ENCODE measurements around the gene HOOK2.
"Not testable (repeated sequence)": the region's sequence is repeated elsewhere in the genome, so short reads cannot be mapped to it uniquely, and the experiment has no call there.

HOOK2 gene

DNA sequence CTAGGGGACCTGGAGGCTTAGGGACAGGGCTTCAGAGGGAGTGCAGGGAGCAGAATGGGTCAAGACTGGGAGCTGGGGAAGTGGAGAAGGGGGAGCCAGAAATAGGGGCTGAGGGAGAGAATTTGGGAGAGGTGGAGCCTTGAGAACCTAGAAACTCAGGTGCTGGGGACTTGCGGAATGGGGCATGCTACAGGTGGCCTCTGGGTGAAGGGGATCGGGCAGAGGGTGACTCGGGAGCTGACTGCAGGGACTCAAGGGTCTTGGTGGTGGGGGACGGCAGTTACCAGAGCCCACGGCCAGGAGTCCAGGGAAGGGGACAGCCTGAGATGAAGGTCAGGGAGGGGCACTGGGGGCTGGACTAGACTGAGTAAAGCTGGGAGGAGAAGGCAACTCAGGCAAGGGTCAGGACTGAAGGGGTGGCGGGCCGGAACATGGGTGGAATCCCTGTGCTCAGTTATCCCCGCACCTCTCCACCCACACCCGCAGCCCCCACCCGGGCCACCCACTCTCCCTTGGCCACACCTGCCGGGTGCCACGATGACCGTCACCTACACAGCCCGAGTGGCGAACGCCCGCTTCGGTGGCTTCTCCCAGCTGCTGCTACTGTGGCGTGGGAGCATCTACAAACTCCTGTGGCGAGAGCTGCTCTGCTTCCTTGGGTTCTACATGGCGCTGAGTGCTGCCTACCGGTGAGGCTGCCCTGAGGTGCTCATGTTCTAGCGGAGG is 23.1 kb downstream of the HOOK2 start:
- DNase-seq (no peak), ATAC-seq (no peak)

DNA sequence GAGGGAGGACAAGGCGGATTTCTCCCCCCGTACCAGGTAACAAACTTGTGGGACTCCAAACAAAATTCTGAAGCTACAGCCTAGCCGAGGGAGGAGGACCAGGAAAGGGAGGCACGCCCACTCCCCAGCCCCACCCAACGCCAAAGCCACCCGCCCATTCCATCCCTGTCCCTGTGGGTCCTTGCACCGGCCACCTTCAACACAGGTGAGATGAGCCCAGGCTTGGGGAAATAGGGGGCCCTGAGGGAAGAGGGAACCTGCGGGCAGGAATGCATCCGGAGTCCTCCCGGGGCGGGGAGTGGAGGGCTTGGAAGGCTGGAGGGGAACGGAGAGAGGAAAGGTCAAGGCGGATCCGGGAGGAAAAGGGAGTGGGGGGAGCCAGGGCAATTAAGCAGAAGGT is 23.7 kb downstream of the HOOK2 start, which contains the start of gene BEST2:
Gene BEST2 (plus strand): TSS at position 157 of the 400 bp plus-strand sequence. CDS start 802 bp downstream, outside the sequence.
- no peak for ATAC-seq
- DNase-seq, result no peak

DNA sequence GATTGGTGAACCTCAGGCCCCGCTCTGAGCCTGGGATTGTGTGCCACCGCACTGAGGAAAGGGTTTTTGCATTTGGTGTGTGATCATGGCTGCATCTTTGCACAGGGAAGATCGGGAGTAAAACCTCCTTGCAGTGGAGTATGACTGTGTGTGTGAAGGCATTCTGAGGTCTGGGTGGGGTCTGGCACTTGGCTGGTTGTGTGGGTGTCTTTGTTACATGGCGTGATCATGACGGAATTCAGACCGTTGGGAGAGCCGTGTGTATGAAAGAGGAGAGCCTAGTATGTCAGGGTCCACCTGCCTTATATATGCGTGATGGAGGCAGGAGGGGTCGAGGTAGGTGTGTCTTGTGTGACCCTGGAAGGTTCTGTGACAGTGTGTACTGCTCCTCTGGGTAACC is 24.5 kb downstream of the HOOK2 start:
- ATAC-seq (no peak), DNase-seq (no peak)

DNA sequence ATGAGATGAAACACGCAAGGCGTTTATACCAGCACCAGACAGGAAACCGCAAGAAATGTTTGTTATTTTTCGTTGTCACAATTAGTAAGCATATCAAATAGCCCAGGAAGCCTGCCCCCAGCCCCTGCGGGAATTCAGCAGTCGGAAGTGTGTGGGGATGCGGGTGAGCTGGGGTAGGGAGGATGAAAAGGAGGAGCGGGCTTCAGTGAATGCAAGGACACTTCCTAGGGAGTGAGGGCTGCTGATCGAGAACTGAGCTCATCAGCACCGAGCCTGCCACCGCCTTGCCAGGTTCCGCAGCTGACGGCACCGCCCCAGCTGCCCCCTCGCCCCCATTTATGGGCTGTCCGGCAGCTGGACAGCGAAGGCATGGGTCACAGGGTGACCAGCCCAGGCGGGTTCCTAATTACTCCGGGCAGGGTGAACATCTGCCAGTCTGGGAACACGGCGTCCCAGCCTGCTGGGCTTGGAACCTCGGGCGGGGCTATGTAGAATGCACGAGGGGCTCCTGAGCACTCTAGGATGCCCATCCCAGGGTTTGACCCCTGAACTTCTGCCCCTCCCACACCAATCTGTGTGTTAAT is 25.3 kb downstream of the HOOK2 start:
- no peak for DNase-seq
- no peak for ATAC-seq

DNA sequence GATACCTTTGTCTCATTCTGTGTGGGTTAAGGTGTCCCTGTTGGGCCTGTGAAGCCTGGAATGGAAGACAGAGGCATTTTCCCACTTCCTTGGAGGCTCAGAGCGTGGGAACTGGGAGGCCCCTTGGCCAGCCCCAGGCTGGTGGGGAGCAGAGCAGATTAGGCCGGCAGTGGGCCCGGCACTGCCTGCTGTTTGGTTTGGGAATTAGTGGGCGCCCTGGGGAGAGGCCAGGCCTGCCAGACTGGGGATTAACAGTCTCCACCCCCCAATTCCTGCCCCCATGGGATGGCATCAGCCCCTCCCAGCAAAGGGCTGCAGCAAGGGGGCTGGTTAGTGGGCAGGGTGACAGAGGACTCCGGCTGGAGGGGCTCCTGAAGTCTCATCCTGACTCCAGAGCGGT is 26.9 kb downstream of the HOOK2 start:
- ATAC-seq, result no peak
- no peak for DNase-seq

DNA sequence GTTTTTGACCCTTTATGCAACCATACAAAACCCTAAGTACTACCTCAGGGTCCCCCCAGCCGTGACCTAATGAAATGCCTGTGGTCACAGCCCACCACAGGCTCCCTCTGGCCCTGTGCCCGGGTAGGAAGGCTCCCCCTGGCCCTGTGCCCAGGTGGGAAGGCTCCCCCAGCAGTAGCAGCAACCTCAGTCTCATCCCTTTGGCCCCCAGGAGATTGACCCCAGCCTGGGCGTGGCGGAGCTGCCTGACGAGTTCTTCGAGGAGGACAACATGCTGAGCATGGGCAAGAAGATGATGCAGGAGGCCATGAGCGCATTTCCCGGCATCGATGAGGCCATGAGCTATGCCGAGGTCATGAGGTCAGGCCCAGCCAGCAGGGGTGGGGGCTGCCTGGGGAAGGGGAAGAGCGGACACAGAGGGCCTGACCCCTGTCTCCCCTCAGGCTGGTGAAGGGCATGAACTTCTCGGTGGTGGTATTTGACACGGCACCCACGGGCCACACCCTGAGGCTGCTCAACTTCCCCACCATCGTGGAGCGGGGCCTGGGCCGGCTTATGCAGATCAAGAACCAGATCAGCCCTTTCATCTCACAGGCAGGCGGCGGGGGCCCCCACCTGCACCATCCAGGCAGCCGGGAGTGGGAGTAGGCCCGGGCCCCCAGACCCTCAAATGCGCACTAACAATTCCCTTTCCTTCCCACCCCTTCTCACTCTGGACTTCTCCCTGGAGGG is 30.0 kb downstream of the HOOK2 start:
- no peak for ATAC-seq
- no peak for DNase-seq

DNA sequence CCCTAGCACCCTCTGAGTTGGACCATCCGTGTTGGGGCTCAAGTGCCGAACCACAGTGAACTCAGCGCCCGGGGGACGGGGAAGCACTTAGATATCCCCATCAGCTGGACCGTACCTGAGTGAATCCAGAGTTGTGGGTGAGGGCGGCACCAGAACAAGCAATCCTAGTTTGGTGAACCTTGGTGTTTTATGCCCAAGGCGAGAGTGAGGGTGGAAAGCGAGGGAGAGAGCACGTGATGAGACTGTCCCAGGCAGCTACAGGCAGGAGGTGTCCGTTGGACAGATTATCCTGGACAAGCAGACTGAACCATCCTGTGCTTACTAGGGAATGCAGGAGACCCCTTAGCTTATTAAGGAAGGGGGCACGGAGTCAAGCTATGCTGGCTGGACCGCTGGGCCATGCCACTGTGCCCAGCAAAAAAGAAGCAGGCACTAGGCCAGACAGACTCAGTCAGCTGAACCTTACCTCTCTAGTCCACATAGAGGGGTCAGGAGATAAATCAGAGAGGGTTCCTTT is 37.5 kb downstream of the HOOK2 start:
- ATAC-seq (no peak), DNase-seq (no peak)

DNA sequence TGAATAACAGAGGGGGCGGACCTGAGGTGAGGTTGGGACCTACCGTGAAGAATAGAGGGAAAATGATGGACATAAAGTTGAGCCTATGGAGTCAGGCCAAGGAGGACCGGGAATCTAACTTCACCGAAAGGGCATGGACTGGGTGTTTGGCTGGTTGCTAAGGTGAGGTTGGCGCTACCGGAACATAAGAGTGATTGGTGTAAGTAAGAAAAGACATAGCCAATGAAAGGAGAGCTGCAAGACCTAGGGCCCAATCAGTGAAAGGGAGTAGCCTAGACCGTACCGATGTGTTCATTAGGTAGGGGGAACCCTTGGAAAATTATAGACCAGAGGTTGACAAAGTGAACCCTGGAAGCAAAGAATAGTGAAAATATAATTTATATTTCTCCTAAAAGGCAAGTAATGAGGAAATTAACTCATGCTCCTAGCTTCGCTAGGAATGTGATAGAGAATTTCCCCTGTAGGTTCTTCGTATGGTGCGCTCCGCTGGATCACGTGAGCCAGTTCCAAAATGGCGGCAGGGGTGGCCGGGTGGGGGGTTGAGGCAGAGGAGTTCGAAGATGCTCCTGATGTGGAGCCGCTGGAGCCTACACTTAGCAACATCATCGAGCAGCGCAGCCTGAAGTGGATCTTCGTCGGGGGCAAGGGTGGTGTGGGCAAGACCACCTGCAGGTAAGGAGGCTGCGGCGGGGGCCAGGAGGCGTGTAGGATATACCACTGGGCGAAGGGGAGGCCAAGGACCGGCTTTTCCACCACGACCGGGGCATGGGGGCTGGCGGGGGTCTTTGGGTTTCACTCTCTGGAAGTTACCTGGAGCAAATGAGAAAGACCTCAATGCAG is 38.1 kb downstream of the HOOK2 start, which contains the start of gene GET3:
Gene GET3 (plus strand): TSS at position 503 of the 840 bp plus-strand sequence. CDS start 9 bp downstream, at position 512.
- ATAC-seq, result peak; percentile 85
- peak; percentile 83 for DNase-seq

DNA sequence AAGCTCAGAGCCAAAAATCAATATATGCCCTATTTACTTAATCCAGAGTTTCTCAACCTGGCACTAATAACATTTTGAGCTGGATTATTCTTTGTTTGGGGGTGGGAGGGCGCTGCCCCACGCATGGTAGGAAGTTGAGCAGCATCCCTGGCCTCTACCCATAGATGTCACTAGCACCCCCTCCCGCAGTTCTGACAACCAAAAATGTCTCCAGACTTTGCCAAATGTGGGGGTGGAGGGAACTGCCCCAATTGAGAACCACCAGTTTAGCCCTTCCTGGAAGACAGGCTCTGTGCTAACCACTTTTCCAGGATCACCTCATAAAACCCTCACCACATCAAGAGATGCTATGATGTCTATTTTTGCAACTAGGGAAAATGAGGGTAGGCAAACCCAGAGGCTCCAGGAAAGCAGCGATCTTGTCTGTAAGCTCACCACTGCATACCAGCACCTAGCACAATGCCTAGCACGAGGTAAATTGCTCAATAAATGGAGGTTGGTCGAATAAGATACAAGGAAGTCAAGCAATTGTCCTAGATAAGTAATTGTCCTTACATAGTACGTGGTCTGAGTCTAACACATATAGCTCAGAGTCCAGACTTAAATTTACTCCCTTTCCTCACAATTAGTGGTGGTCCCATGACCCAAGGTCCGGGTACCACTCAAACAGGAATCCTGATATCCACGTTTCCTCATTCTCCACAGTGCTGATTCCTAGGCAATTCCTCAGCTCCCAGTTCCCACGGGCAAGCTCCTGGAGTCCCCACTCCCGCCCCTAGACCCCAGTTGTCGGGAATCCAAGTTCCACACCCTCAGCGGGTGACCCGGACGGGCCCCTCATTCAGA is 41.8 kb downstream of the HOOK2 start:
- ATAC-seq, result no peak
- peak; percentile 60 for DNase-seq

DNA sequence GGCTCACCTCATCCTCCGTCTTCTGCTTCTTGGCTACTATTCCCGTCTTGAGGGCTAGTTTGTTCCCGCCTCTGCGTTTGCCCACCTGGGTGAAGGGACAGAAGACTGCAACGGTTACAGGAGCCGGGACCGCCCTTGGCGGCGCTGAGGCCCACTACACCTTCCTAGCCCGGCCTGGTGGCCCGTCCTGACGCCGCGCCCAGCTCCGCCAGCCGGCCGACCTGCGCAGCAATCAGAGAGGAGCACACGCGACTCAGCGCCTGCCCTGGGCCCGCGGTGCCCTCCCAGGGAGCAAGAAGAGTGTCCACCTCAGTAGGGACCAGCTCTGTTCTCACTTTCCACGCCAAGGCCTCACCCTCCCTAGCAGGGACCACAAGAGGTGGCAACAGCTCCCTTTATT is 44.0 kb downstream of the HOOK2 start:
- no peak for ATAC-seq
- DNase-seq, result no peak

DNA sequence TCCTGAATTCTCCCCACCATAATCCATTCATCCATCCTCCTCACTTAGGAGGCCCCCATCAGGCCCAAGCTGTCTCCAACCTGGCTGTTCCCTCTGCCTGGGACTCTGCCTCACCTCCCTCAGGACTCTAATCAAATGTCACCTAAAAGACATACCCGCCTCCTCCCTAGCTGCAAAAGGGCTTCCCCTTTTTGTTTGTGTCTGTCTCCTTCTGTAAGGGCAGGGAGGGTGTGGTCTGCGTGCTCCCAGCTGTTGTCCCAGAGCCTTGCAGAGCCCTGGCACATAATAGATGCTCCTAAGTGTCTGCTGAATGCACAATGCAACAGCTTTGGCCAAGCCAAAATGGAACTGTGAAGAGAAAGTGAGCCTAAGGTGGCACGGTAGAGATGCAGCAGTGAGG is 45.3 kb downstream of the HOOK2 start:
- no peak for ATAC-seq
- DNase-seq, result no peak

DNA sequence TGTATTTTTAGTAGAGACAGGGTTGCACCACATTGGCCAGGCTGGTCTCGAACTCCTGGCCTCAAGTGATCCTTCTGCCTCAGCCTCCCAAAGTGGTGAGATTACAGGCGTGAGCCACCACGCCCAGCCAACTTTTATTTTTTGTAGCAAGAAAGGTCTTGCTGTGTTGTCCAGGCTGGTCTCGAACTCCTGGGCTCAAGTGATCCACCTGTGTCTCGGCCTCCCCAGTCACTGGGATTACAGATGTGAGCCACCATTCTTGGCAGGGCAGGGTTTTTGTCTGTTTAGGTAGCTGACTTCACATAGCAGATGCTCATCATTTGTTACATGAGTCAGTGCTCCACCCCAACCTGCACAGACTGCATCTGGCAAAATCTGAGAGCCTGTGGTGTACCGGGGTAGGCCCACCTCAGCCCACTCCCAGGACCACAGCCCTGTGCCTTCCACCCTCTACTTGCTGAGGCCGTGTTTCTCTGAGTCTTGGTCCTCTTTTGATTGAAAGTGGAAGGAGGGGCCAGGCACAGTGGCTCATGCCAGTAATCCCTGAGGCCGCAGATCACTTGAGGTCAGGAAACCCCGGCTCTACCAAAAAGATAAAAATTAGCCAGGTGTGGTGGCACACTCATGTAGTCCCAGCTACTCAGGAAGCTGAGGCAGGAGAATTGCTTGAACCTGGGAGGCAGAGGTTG is 47.5 kb downstream of the HOOK2 start:
- DNase-seq, result no peak
- no peak for ATAC-seq

DNA sequence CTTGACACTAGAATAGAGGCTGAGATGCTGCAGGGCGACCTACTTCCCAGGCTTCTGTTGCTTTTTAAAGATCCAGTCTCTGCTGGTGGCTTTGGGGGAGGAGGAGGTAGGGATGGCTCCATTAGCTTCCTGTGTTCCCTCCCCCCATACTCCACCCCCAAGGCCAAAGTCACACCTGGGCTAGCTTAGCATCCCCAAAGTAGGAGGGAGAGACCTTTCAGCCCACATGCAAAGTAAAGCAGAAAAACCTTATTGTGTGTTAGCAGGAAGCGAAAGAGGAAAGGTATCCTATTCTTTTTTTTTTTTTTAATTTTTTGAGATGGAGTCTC is 48.4 kb downstream of the HOOK2 start:
- DNase-seq (no peak), ATAC-seq (no peak)

DNA sequence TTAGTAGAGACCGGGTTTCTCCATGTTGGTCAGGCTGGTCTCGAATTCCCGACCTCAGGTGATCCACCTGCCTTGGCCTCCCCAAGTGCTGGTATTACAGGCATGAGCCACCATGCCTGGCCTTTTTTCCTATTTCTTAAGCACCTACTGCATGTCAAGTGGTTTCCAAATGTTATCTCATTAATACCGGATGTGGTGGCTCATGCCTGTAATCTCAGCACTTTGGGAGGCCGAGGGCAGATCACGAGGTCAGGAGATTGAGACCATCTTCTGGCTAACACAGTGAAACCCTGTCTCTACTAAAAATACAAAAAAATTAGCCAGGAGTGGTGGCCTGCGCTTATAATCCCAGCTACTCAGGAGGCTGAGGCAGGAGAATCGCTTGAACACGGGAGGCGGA is 49.7 kb downstream of the HOOK2 start:
- DNase-seq, ATAC-seq: not testable (repeated sequence)

DNA sequence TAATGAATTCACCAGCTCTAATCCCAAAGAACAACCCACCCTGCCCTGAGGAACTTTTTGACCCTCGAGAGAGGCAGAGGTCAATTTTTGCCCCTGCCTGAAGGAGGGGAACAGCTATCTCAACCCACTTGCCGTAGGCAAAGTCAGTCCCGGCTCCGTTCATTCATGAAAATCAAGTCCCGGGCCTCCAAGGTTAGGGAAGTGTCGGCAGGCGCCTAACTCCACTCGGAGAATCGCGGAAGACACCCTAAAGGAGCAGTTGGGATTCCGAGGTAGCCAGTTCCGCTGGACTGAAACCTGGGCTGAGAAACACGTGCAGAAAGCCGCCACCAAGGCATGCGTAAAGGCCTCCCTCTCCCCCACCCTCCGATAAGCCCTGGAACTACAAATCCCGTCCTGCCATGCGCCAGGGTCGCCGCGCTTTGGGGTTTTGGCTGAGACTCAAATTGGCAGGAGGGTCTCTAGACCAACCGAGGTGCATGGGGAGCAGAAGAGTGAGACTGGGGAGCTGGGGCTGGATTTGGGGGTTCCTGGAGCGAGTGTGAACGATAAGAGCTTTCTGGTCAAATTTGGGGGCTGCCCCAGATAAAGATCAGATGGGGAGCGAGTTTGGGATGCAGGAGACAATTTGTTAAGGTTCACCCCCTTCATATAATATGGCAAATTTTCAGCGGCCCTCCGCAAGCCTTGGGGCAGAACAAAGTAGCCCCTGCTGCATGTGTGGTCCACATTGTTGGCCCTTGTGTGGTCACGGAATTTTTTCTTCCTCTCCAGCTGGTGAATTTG is 51.5 kb downstream of the HOOK2 start, which contains the start of gene TNPO2:
Gene TNPO2 (minus strand): TSS at position 292 of the 786 bp plus-strand sequence. CDS start 2,955 bp downstream, outside the sequence.
- ATAC-seq (peak; percentile 55), DNase-seq (peak; percentile 80)

DNA sequence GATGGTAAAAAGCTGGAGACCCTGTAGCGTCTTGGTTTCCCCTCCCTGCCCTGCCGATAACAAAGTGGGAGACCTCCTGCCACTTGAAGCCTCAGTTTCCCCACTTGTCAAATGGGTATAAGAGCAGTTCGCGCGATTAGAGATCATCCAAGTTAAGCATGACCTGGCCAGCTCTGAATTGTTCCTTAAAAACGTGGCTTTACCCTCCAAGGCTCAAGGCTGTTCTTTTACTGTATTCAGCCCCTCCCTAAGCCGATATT is 52.0 kb downstream of the HOOK2 start:
- DNase-seq, result no peak
- no peak for ATAC-seq

DNA sequence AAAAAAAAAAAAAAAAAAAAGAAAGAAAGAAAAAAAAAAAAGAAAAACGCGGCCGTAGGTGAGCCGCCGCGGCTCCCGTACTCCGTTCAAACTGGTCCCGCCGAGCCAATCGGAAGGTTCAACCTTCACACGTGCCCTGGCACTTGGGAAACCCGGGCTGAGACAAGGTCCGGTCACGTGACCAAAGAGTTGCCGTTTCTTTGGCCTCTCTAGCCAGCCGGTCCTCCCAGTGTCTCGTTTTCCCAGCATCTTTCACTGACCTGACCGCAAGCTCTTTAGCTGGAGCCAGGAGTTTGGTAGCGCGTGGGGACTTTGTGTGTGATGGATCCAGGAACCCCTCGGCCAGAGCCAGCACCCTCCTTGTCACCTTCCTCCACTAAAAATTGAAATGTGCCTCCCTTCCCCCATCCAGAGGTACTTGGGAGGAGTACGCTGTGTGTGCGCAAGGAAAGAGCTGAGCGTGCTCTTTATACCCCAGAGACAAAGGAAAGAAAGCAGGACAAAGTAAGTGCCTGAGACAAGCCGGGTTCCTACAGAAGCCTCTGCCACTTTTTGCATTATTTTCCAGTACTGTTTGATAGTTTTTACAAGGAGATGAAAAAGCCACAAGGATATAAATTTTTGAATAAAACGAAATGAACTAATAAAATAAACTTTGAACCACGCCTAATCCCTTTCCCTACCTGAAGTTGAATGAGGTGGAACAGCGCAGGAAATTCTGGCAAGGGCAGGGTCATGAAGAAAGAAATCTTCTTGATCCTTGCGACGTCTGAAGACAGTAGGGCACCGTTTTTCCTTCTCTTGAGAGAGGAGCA is 52.6 kb downstream of the HOOK2 start:
- DNase-seq (peak; percentile 93), ATAC-seq (peak; percentile 88)

DNA sequence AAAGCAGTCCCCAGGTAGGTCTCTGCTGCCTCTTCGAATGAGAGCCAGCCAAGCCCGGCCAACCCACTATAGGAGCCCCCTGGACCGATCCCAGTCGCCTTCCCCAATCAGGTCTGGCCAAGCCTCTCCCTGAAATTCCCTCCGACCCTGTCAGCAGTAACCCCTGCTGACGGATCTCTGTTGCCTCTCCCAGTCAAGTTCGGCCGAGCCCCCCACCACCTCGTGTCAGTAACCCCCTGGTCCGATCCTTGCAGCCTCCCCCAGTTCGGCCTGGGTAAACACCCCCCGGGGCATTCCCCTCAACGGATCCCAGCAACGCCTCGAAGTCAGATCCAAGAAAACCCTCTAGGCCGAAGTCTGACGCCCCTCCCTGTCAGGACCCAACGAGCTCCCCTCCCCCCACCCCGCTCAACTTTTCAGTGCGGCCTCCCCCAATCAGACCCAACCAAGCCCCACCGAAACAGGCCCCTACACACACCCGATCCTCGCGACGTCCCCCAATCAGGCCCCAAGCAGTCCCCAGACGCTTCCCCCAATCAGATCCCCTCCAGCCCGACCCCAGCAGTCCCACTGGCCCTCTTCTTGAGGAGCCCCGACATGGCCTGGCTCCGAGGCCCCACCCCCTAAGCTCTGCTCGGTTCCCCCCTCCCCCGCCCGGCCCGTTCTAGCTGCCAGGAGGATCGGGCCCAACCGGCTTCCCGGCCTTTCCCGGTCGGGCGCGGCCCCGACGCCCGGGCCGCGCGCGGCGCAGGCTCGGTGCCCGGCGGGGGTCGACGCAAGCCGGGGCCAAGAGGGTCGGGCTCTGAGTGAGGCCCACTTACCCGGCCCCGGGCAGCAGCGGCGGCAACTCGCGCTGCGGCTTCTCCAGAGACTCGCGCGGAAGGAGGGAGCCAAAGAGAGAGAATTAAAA is 53.4 kb downstream of the HOOK2 start:
- peak; percentile 62 for DNase-seq
- peak; percentile 34 for ATAC-seq

Measured in stimulated activated naive CD8-positive, alpha-beta T cell treated with anti-CD3 and anti-CD28 coated beads, Interleukin-15, Interleukin-2, amounts not matched to agents 100 U/mL and 50 U/mL, for 24 hours (primary cell).